Hepatocyte (in vitro differentiated cells): ENCODE data around the gene CNTNAP2. TPM values are rescaled to one million over a fixed set of nuclear protein-coding genes. Genes with fewer than 3 reads are reported as not detected.

Source experiments
- DNase-seq: peaks from one replicate; pipeline ENCODE4 v3.0.0-alpha.2; 2016; ENCODE audit warnings: low spot score
- H2AFZ ChIP-seq: fragments of 200-600 bp; sonication (generic); 2 replicates; pipeline ENCODE4 v1.6.0; 2016; ENCODE audit warnings: antibody characterized with exemption, mild to moderate bottlenecking
- H3K27ac ChIP-seq: fragments of 200-600 bp; sonication (generic); 2 replicates; pipeline ENCODE4 v1.5.1; 2016; ENCODE audit warnings: mild to moderate bottlenecking
- H3K27me3 ChIP-seq: fragments of 200-600 bp; sonication (generic); 2 replicates; pipeline ENCODE4 v1.6.1; 2016
- H3K36me3 ChIP-seq: fragments of 200-600 bp; sonication (generic); replicated peaks from 2 replicates; pipeline ENCODE4 v1.5.1; 2016; ENCODE audit warnings: low read depth; ENCODE audit not compliant: insufficient read depth
- H3K4me1 ChIP-seq: fragments of 200-600 bp; sonication (generic); 2 replicates; pipeline ENCODE4 v1.5.1; 2016; ENCODE audit warnings: mild to moderate bottlenecking, moderate library complexity; ENCODE audit not compliant: insufficient read depth
- H3K4me2 ChIP-seq: fragments of 200-600 bp; sonication (generic); 2 replicates; pipeline ENCODE4 v1.6.0; 2016
- H3K4me3 ChIP-seq: fragments of 200-600 bp; sonication (generic); 2 replicates; pipeline ENCODE4 v1.5.1; 2016; ENCODE audit warnings: mild to moderate bottlenecking
- H3K79me2 ChIP-seq: fragments of 200-600 bp; sonication (generic); 2 replicates; pipeline ENCODE4 v1.6.0; 2017; ENCODE audit warnings: mild to moderate bottlenecking
- H3K9me2 ChIP-seq: fragments of 200-600 bp; sonication (generic); replicated peaks from 2 replicates; pipeline ENCODE4 v1.6.0; 2017; ENCODE audit warnings: mild to moderate bottlenecking; ENCODE audit not compliant: insufficient read depth
- H3K9me3 ChIP-seq: fragments of 200-600 bp; sonication (generic); 2 replicates; pipeline ENCODE4 v1.5.1; 2016; ENCODE audit warnings: low read depth, mild to moderate bottlenecking
- H4K20me1 ChIP-seq: fragments of 200-600 bp; sonication (generic); 2 replicates; pipeline ENCODE4 v1.6.0; 2016; ENCODE audit warnings: mild to moderate bottlenecking; ENCODE audit not compliant: insufficient read depth, poor library complexity, severe bottlenecking
- EZH2 ChIP-seq: fragments of 200-600 bp; sonication (generic); IDR thresholded peaks from 2 replicates; pipeline ENCODE4 v1.6.1; 2016; ENCODE audit warnings: antibody characterized with exemption, mild to moderate bottlenecking, borderline replicate concordance
- EZH2phosphoT487 ChIP-seq: fragments of 200-600 bp; sonication (generic); IDR thresholded peaks from one replicate; pipeline ENCODE4 v1.6.1; 2018; ENCODE audit warnings: antibody characterized with exemption, mild to moderate bottlenecking, low read depth, moderate library complexity; ENCODE audit not compliant: unreplicated experiment, severe bottlenecking
- WGBS: methylation state at CpG from one replicate; pipeline ENCODE4 v1.1.6; 2016; ENCODE audit warnings: low lambda C conversion rate; ENCODE audit errors: missing lambda C conversion rate; 5-methylcytosine and 5-hydroxymethylcytosine counted together
- polyA plus RNA-seq: library from polyadenylated mRNA; unstranded; fragments of >200 nt; fragmentation: Nextera tagmentation; extraction: Ambion mirVana; gene quantifications from 2 replicates; pipeline ENCODE4 v1.2.1, GENCODE V29; 2016
- total RNA-seq: library from RNA; depleted of rRNA; stranded (reverse); fragments of >200 nt; gene quantifications from 2 replicates; pipeline ENCODE4 v1.2.3, GENCODE V29; 2014
- TF ChIP-seq, protein P1 (sequence below): fragments of 200-600 bp; sonication (generic); IDR thresholded peaks from 2 replicates; pipeline ENCODE4 v1.5.1; 2016; ENCODE audit warnings: antibody characterized with exemption, mild to moderate bottlenecking; ENCODE audit not compliant: poor library complexity

CNTNAP2 gene
- total and polyA plus RNA-seq, 2 experiments from 2014 or later, result 7.5 to 14.7 TPM

DNA sequence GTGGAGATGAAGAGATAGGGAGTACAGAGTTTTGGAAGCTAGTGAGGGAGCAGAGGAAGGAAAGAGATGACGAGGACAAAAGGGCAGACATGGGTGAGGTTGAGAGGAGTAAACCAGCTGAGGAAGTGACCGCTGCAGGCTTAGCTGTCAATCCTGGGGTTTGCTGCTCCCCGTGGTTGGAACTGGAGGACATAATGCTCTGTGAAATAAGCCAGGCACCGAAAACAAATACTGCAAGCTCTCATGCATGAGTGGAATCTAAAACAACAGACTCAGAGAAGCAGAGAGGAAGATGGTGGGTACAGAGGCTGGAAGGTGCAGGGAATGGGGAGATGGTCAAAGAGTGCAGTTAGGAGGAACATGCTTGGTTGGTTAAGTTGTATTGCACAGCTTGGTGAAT lies 1991.8 kb downstream of the CNTNAP2 start:
- peaks cover 4% of the 10 kb centered on the region for H3K4me1 ChIP-seq
- H3K9me3 ChIP-seq, result no peaks in the 10 kb centered on the region
- no peak overlapping the region for H2AFZ ChIP-seq
- no peak overlapping the region for H3K27ac ChIP-seq
- no peak for TF ChIP-seq EZH2phosphoT487
- no peak for TF ChIP-seq EZH2
- TF ChIP-seq, protein P1, sequence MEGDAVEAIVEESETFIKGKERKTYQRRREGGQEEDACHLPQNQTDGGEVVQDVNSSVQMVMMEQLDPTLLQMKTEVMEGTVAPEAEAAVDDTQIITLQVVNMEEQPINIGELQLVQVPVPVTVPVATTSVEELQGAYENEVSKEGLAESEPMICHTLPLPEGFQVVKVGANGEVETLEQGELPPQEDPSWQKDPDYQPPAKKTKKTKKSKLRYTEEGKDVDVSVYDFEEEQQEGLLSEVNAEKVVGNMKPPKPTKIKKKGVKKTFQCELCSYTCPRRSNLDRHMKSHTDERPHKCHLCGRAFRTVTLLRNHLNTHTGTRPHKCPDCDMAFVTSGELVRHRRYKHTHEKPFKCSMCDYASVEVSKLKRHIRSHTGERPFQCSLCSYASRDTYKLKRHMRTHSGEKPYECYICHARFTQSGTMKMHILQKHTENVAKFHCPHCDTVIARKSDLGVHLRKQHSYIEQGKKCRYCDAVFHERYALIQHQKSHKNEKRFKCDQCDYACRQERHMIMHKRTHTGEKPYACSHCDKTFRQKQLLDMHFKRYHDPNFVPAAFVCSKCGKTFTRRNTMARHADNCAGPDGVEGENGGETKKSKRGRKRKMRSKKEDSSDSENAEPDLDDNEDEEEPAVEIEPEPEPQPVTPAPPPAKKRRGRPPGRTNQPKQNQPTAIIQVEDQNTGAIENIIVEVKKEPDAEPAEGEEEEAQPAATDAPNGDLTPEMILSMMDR, result no peak
- H3K9me2 ChIP-seq, result no peaks in the 10 kb centered on the region
- no peaks in the 10 kb centered on the region for H3K27me3 ChIP-seq
- no peaks in the 10 kb centered on the region for H3K36me3 ChIP-seq
- no peak overlapping the region for H3K4me2 ChIP-seq
- DNase-seq, result no peak
- no peaks in the 10 kb centered on the region for H4K20me1 ChIP-seq
- H3K79me2 ChIP-seq, result no peaks in the 10 kb centered on the region
- no peak overlapping the region for H3K4me3 ChIP-seq
- WGBS, result 57% methylated on average over 4 of the region's 4 CpGs

DNA sequence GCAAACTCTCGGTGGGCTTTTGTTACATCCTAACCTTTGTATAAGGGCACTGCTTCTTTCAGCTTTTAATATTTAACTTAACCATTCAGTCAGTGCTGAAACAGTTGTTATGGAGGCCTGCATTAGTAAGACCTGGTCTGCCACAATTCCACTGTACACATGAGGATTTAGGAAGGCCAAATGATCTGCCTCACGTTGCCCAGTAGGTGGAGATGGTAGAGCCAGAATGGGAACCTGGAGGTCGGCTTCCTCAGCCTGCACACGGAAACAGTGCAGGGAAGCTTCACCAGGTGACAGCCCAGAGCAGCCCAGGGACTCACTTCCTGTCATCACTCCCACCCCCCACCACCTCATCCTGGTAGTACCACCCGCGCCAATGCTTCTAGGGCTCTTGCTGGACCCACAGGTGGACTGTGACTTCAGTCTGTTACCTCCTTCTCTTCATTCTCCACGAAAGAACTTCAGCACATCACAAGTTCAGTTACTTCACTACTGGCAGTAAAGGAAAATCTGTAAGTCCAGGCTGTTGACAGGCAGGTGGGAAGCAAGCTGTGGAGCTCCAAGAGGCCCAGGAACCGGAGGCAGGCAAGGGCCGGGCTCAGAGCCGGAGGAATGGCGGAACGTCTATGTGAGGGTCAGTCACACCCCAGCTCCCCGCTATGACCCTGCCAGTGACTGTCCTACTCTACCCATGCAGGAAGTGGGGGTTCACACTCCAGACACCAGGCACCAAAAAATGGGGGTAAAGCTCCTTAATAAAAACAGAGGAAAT lies 1993.7 kb downstream of the CNTNAP2 start:
- H3K27me3 ChIP-seq, result no peaks in the 10 kb centered on the region
- no peaks in the 10 kb centered on the region for H4K20me1 ChIP-seq
- DNase-seq, result peak; percentile 62
- H3K9me3 ChIP-seq, result no peaks in the 10 kb centered on the region
- H3K36me3 ChIP-seq, result no peaks in the 10 kb centered on the region
- WGBS, result 80% methylated on average over 13 of the region's 13 CpGs
- H2AFZ ChIP-seq, result no peak overlapping the region
- no peak overlapping the region for H3K4me3 ChIP-seq
- peaks cover 4% of the 10 kb centered on the region for H3K4me1 ChIP-seq
- no peak for TF ChIP-seq EZH2phosphoT487
- TF ChIP-seq, protein P1, result peak; percentile 43
- H3K79me2 ChIP-seq, result no peaks in the 10 kb centered on the region
- peak overlapping the region; percentile 47 for H3K27ac ChIP-seq
- no peak overlapping the region for H3K4me2 ChIP-seq
- H3K9me2 ChIP-seq, result no peaks in the 10 kb centered on the region

DNA sequence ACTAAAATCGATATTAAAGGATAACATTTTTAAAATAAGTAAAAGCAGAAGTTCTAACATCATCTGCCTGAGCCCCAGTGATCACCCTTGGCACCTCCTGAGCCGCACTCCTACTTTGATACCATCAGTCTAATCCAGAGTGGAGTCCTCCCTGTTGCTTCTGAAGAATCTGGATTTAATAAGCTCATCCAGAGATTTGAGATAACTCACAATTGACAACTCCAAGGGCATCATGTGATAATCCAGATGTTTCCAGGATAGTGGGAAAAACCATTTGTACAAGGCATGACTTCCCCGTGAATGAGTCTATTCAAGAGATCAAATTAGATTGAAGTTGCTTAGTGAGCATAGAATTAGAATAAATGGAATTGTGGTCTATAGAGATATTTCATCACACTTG lies 1998.2 kb downstream of the CNTNAP2 start:
- DNase-seq, result no peak
- H3K27ac ChIP-seq, result no peak overlapping the region
- no peak overlapping the region for H2AFZ ChIP-seq
- H3K4me2 ChIP-seq, result no peak overlapping the region
- H3K27me3 ChIP-seq, result no peaks in the 10 kb centered on the region
- no peaks in the 10 kb centered on the region for H3K79me2 ChIP-seq
- H3K9me3 ChIP-seq, result no peaks in the 10 kb centered on the region
- WGBS, result 72% methylated on average over 3 of the region's 3 CpGs
- H3K9me2 ChIP-seq, result no peaks in the 10 kb centered on the region
- no peak overlapping the region for H3K4me3 ChIP-seq
- H4K20me1 ChIP-seq, result no peaks in the 10 kb centered on the region
- no peaks in the 10 kb centered on the region for H3K36me3 ChIP-seq
- peaks cover 11% of the 10 kb centered on the region for H3K4me1 ChIP-seq
- TF ChIP-seq EZH2, result no peak
- no peak for TF ChIP-seq EZH2phosphoT487
- TF ChIP-seq, protein P1, result no peak
